H1 (cell line): ENCODE data around the gene GPR157. TPM values are rescaled to one million over a fixed set of nuclear protein-coding genes. Genes with fewer than 3 reads are reported as not detected.

ENCODE experiments used
- CTCF ChIA-PET: fragments of 300-600 bp; sonication (Branson Sonifier 250); formaldehyde crosslinking; loops from one replicate; lab custom pipeline; 2021; ENCODE audit not compliant: partially characterized antibody; lab: Charles Lee
- POLR2A ChIA-PET: fragments of 300-600 bp; sonication (Branson Sonifier 250); formaldehyde crosslinking; loops from one replicate; lab custom pipeline; 2021; ENCODE audit warnings: inconsistent platforms; ENCODE audit not compliant: partially characterized antibody; lab: Charles Lee
- DNase-seq, 2 experiments: peaks; one replicate each; pipeline versions ENCODE4 v3.0.0 to v3.0.0-alpha.2; 2010 to 2022; ENCODE audit warnings: low spot score in 2 of 2, low read depth in 1 of 2, mixed read lengths in 1 of 2
- FAIRE-seq: peaks from 2 replicates; lab custom pipeline; 2011; peaks lifted over from hg19 to GRCh38; lab: Jason Lieb, UNC
- H2AFZ ChIP-seq: 2 replicates; pipeline ENCODE4 v1.8.1; 2012; ENCODE audit warnings: low read length, inconsistent platforms
- H2AK5ac ChIP-seq: 2 replicates; pipeline ENCODE4 v1.6.1; 2013; ENCODE audit warnings: low read depth, low read length
- H2BK120ac ChIP-seq: replicated peaks from 2 replicates; pipeline ENCODE3; 2013; ENCODE audit warnings: low read depth, low read length, inconsistent platforms
- H2BK12ac ChIP-seq: 2 replicates; pipeline ENCODE4 v1.6.1; 2013; ENCODE audit warnings: low read depth, low read length
- H2BK15ac ChIP-seq: 2 replicates; pipeline ENCODE4 v1.6.1; 2013; ENCODE audit warnings: low read length
- H2BK20ac ChIP-seq: 2 replicates; pipeline ENCODE4 v1.6.1; 2013; ENCODE audit warnings: low read length
- H2BK5ac ChIP-seq: 2 replicates; pipeline ENCODE4 v1.6.1; 2013; ENCODE audit warnings: low read depth, low read length
- H3K14ac ChIP-seq: 2 replicates; pipeline ENCODE4 v1.6.1; 2013; ENCODE audit warnings: inconsistent platforms; ENCODE audit not compliant: insufficient read length
- H3K18ac ChIP-seq: 2 replicates; pipeline ENCODE4 v1.6.1; 2013; ENCODE audit warnings: low read length; ENCODE audit errors: extremely low read depth
- H3K23ac ChIP-seq: 2 replicates; pipeline ENCODE4 v1.6.1; 2013; ENCODE audit warnings: inconsistent platforms; ENCODE audit not compliant: insufficient read length
- H3K23me2 ChIP-seq: 2 replicates; pipeline ENCODE4 v1.6.1; 2013; ENCODE audit warnings: low read depth, low read length
- H3K27ac ChIP-seq: 2 replicates; pipeline ENCODE4 v1.6.1; 2011; ENCODE audit warnings: low read depth, low read length, inconsistent platforms
- H3K27me3 ChIP-seq, 4 experiments: replicated peaks in 1 of 4; 1 replicate in 1 of 4; 2 replicates in 3 of 4; pipeline versions ENCODE4 v1.6.1 to v1.8.1; 2011 to 2013; ENCODE audit warnings: low read length in 3 of 4, mild to moderate bottlenecking in 3 of 4, inconsistent platforms in 2 of 4, mixed read lengths in 2 of 4, moderate library complexity in 1 of 4; ENCODE audit not compliant: control insufficient read depth in 3 of 4, insufficient read depth in 3 of 4; ENCODE audit errors: extremely low read depth in 1 of 4
- H3K36me3 ChIP-seq, 4 experiments: 2 replicates each; pipeline versions ENCODE4 v1.6.1 to v1.8.1; 2011 to 2013; ENCODE audit warnings: mild to moderate bottlenecking in 4 of 4, low read length in 3 of 4, moderate library complexity in 2 of 4, control low read depth in 1 of 4, inconsistent platforms in 1 of 4; ENCODE audit not compliant: insufficient read depth in 4 of 4, control insufficient read depth in 2 of 4
- H3K4ac ChIP-seq: replicated peaks from 2 replicates; pipeline ENCODE3; 2013; ENCODE audit warnings: low read length, low read depth, mixed read lengths, inconsistent platforms; ENCODE audit not compliant: insufficient read length
- H3K4me1 ChIP-seq, 4 experiments: replicated peaks in 1 of 4; 1 replicate in 1 of 4; 2 replicates in 3 of 4; pipeline versions ENCODE4 v1.6.1 to v1.8.1; 2011 to 2013; ENCODE audit warnings: low read length in 3 of 4, inconsistent platforms in 2 of 4, mixed read lengths in 1 of 4; ENCODE audit not compliant: insufficient read depth in 4 of 4, control insufficient read depth in 3 of 4
- H3K4me2 ChIP-seq, 2 experiments: 2 replicates each; pipeline versions ENCODE4 v1.6.1 to v1.8.1; 2011 to 2013; ENCODE audit warnings: low read depth in 2 of 2, low read length in 2 of 2, control low read depth in 1 of 2, inconsistent platforms in 1 of 2, mild to moderate bottlenecking in 1 of 2; ENCODE audit not compliant: insufficient read depth in 1 of 2
- H3K4me3 ChIP-seq, 4 experiments: fragments of 200-600, 300-600 bp in 1 of 4; sonication (generic), shearing (Covaris generic), sonication (Bioruptor Twin) in 1 of 4; 2 replicates each; pipeline versions ENCODE4 v1.5.1 to v1.8.1; 2011 to 2016; ENCODE audit warnings: low read length in 4 of 4, low read depth in 3 of 4, control low read depth in 2 of 4, inconsistent platforms in 2 of 4, mild to moderate bottlenecking in 2 of 4, mixed read lengths in 1 of 4, moderate library complexity in 1 of 4; ENCODE audit not compliant: insufficient read depth in 2 of 4; ENCODE audit errors: extremely low read depth in 1 of 4
- H3K56ac ChIP-seq: replicated peaks from 2 replicates; pipeline ENCODE3; 2013; ENCODE audit warnings: low read depth, mild to moderate bottlenecking, mixed read lengths, low read length, inconsistent platforms; ENCODE audit not compliant: insufficient read length
- H3K79me1 ChIP-seq: 2 replicates; pipeline ENCODE4 v1.6.1; 2013; ENCODE audit warnings: low read depth, low read length, control low read depth
- H3K79me2 ChIP-seq, 2 experiments: 2 replicates each; pipeline versions ENCODE4 v1.6.1 to v1.8.1; 2012 to 2013; ENCODE audit warnings: low read length in 2 of 2, mild to moderate bottlenecking in 2 of 2, inconsistent platforms in 1 of 2; ENCODE audit not compliant: insufficient read depth in 2 of 2, control insufficient read depth in 1 of 2
- H3K9ac ChIP-seq, 4 experiments: replicated peaks in 1 of 4; 1 replicate in 1 of 4; 2 replicates in 3 of 4; pipeline versions ENCODE4 v1.6.1 to v1.8.1; 2011 to 2013; ENCODE audit warnings: low read depth in 3 of 4, low read length in 3 of 4, control low read depth in 2 of 4, mild to moderate bottlenecking in 2 of 4, moderate library complexity in 2 of 4, inconsistent platforms in 1 of 4; ENCODE audit errors: extremely low read depth in 1 of 4
- H3K9me3 ChIP-seq, 2 experiments: 2 replicates each; pipeline versions ENCODE4 v1.6.1 to v1.8.1; 2012 to 2013; ENCODE audit warnings: mild to moderate bottlenecking in 2 of 2, moderate library complexity in 2 of 2, control low read depth in 1 of 2, inconsistent platforms in 1 of 2, low read depth in 1 of 2, low read length in 1 of 2, mixed read lengths in 1 of 2; ENCODE audit not compliant: insufficient read depth in 2 of 2
- H4K20me1 ChIP-seq, 2 experiments: replicated peaks in 1 of 2; 2 replicates each; pipeline versions ENCODE3 to v1.8.1; 2011 to 2013; ENCODE audit warnings: inconsistent platforms in 2 of 2, low read length in 2 of 2, mild to moderate bottlenecking in 1 of 2; ENCODE audit not compliant: insufficient read depth in 2 of 2, control insufficient read depth in 1 of 2
- H4K5ac ChIP-seq: 2 replicates; pipeline ENCODE4 v1.6.1; 2013; ENCODE audit warnings: low read length, low read depth, mixed read lengths, inconsistent platforms; ENCODE audit not compliant: insufficient read length
- H4K8ac ChIP-seq: 2 replicates; pipeline ENCODE4 v1.8.0; 2013; ENCODE audit warnings: mild to moderate bottlenecking, moderate library complexity, low read length, inconsistent platforms; ENCODE audit not compliant: insufficient read depth; ENCODE audit errors: extremely low read depth
- H4K91ac ChIP-seq: replicated peaks from 2 replicates; pipeline ENCODE3; 2013; ENCODE audit warnings: low read length, mixed read lengths, inconsistent platforms; ENCODE audit not compliant: insufficient read length
- BCL11A ChIP-seq, 2 experiments: IDR thresholded peaks; one replicate each; pipeline ENCODE4 v1.6.1; 2011; ENCODE audit warnings: low read depth in 2 of 2, low read length in 2 of 2, mild to moderate bottlenecking in 2 of 2
- CTBP2 ChIP-seq: IDR thresholded peaks from 2 replicates; pipeline ENCODE4 v1.7.0; 2011; ENCODE audit warnings: borderline replicate concordance, mild to moderate bottlenecking, moderate library complexity, mixed read lengths, low read length; ENCODE audit not compliant: insufficient read depth, insufficient read length
- KDM5A ChIP-seq: fragments of 200-600 bp; IDR thresholded peaks from 2 replicates; pipeline ENCODE4 v1.7.1; 2012; ENCODE audit warnings: mild to moderate bottlenecking, low read length, inconsistent platforms, mixed read lengths
- RXRA ChIP-seq: IDR thresholded peaks from 2 replicates; pipeline ENCODE4 v1.6.1; 2011; ENCODE audit warnings: low read depth, mild to moderate bottlenecking, low read length, moderate library complexity; ENCODE audit not compliant: insufficient read depth
- TCF12 ChIP-seq: IDR thresholded peaks from 2 replicates; pipeline ENCODE4 v1.6.1; 2011; ENCODE audit warnings: low read depth, mild to moderate bottlenecking, low read length
- WGBS, 2 experiments: shearing (Covaris generic) in 1 of 2; methylation state at CpG; one replicate each; pipeline versions ENCODE4 v1.1.6 to v1.1.7; 2013 to 2015; ENCODE audit warnings: low lambda C conversion rate in 2 of 2, mixed read lengths in 2 of 2, inconsistent platforms in 1 of 2, low coverage in 1 of 2, missing lambda C conversion rate in 1 of 2; ENCODE audit not compliant: insufficient replicate concordance in 2 of 2, insufficient coverage in 1 of 2, insufficient read length in 1 of 2; ENCODE audit errors: extremely low coverage in 1 of 2, missing lambda C conversion rate in 1 of 2; 5-methylcytosine and 5-hydroxymethylcytosine counted together
- polyA plus RNA-seq, 7 experiments: library from polyadenylated mRNA; depleted of rRNA in 3 of 7; stranded (reverse) in 5 of 7; unstranded in 2 of 7; fragments of >200 nt in 5 of 7; fragments of 200-250 nt in 2 of 7; gene quantifications; 1 replicate in 5 of 7; 2 replicates in 1 of 7; 4 replicates in 1 of 7; pipeline versions ENCODE4 v1.2.1 to v1.2.3, GENCODE V29; 2011 to 2013; ENCODE audit warnings: missing spikeins in 2 of 7, mixed read lengths in 2 of 7
- total RNA-seq: library from RNA; stranded (reverse); fragmentation: NEBNext Ultra II Directional; extraction: Animal tissue kit (Norgen Biotek cat#: 25700); gene quantifications from 2 replicates; pipeline ENCODE4 v1.2.1, GENCODE V29; 2021

GPR157 gene
- total and polyA plus RNA-seq, 2 of the 8 experiments (the other 6 are each of a cell fraction or from before 2014, with no cell fraction given): 1.0 to 11.0 TPM

DNA sequence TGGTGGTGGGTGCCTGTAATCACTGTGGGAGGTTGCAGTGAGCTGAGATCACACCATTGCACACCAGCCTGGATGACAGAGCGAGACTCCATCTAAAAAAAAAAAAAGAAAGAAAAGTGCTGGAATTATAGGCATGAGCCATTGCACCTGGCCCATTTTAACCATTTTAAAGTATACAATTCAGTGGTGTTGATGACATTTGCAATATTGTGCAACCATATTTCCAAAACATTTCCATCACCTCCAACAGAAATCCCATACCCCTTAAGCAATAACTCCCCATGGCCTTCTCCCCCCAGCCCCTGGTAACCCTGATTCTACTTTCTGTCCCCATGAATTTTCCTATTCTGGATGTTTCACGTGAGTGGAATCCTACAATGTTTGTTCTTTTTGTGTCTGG, 11.0 kb upstream of the GPR157 start:
- no peak overlapping the region for H2BK20ac ChIP-seq
- H4K5ac ChIP-seq: no peak overlapping the region
- no peak overlapping the region for H3K4ac ChIP-seq
- DNase-seq (no peak), FAIRE-seq (no peak)
- no peaks in the 10 kb centered on the region for H3K79me2 ChIP-seq
- no peaks in the 10 kb centered on the region for H3K36me3 ChIP-seq
- H3K4me3 ChIP-seq: no peak overlapping the region
- ChIA-PET POLR2A (no interaction called here), CTCF (interaction anchor here (4.3 kb wide), 1 partner anchor 57 kb away, joined by 39 read pairs; no protein-coding TSS in a partner anchor)
- no peak overlapping the region for H3K23ac ChIP-seq
- no peak overlapping the region for H2BK120ac ChIP-seq
- no peak overlapping the region for H2BK15ac ChIP-seq
- H4K91ac ChIP-seq: no peak overlapping the region
- H3K56ac ChIP-seq: no peak overlapping the region
- H2BK5ac ChIP-seq: no peak overlapping the region
- H3K79me1 ChIP-seq: no peaks in the 10 kb centered on the region
- 80% methylated on average over 2 of the region's 2 CpGs; no CpG with 5 or more reads in 1 of the 2 experiments for WGBS, 2 experiments
- no peaks in the 10 kb centered on the region for H3K9me3 ChIP-seq
- no peak overlapping the region for H3K18ac ChIP-seq
- no peak overlapping the region for H3K4me2 ChIP-seq
- H3K14ac ChIP-seq: no peak overlapping the region
- no peak overlapping the region for H4K8ac ChIP-seq
- no peak overlapping the region for H2AK5ac ChIP-seq
- H2BK12ac ChIP-seq: no peak overlapping the region
- H2AFZ ChIP-seq: no peak overlapping the region
- no peaks in the 10 kb centered on the region for H3K23me2 ChIP-seq
- H3K9ac ChIP-seq: no peak overlapping the region
- H4K20me1 ChIP-seq: peaks cover 0 to 3% of the 10 kb centered on the region in 2 experiments
- no peaks in the 10 kb centered on the region for H3K27me3 ChIP-seq
- H3K4me1 ChIP-seq: no peaks in the 10 kb centered on the region
- no peak overlapping the region for H3K27ac ChIP-seq
- TF ChIP-seq CTBP2 (no peak), BCL11A (IDR thresholded peaks at IDR 0.05; ENCODE audit: low read depth in 2 of 2, low read length in 2 of 2) (no peak), TCF12 (no peak), RXRA (no peak), KDM5A (no peak)
